Stimulated activated CD8-positive, alpha-beta memory T cell treated with anti-CD3 and anti-CD28 coated beads, Interleukin-4, amount 100 ng/mL, for 48 hours (primary cell): Measurements from ENCODE around the gene CCN5.
A peak's percentile ranks its signal among the peaks of the same experiment; 100 is the strongest.

Source experiments
- DNase-seq: peaks from one replicate; pipeline ENCODE4 v3.0.0-alpha.2; 2020

Gene CCN5

DNA sequence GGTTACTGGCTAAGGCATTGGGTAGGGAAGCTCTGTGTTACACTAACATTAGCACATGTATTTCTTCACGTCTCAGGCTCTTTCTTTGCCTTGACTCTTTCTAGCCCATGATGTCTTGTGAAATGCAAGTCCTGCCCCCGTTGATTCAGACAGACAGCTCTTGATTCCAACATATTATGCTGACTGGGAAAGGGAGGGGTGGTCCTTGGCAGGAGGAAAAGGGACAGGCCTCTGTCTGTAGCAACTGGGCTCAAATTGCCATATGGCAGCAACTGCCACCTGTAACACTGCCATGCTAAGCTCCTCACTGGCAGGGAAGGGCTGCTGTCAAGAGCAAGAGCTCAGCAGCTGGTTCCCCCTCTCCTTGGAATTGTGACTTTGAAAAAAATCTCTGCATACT is 24.8 kb downstream of the CCN5 start:
- no peak for DNase-seq

DNA sequence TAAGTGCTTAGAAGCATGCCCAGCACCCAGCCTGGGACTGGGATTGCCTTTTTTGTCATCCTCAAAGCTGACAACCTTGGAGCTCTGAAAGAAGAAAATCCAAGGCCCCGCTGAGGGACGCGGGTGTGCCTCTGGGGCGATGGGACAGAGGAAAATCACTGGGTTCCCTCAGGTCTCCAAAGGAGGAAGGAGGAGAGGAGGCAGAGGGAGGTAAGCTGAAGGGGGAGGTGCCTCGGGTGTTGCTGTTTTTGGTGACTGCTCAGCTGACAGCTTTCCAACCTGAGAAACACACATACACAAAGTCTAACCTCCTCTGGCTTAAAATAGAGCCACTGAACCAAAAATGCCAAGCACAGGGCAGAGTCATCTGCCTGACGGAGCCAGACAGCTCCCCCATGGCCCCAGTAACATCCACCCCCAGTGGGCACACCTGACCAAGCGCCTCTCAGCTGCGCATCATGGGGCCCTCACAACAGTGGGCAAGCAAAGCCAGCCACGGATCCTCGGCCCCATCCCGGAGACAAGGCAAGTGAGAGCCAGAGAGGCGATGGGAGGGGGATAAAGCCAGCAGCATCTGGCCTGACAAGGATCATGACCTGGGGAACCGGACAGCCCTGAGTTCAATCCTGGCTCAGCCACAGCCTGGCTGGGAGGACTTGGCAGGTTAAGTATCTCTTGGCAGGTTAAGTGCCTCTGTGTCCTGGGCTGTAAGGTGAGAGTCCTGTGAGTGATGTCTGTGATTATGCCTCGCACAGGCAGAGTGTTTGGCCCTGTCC is 27.3 kb downstream of the CCN5 start:
- no peak for DNase-seq

DNA sequence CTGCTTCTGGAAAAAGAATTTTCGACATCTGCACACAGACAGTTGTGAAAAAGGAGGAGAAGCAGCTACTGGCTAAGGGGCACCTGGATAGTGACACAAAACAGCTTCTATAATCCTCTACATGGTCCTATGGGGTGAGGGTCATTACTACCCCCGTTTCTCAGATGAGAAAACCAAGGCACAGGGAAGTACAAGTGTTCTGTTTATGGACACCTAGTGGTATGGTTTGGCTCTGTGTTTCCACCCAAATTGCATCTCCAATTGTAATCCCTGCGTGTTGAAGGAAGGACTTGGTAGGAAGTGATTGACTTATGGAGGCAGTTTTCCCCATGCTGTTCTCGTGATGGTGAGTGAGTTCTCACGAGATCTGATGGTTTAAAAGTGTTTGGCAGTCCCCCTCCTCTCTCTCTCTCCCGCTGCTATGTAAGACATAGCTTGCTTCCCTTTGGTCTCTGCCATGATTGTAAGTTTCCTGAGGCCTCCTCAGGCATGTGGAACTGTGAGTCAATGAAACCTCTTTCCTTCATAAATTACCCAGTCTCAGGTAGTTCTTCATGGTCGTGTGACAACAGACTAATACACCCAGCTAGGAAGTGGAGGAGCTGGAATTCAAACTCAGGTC is 28.0 kb downstream of the CCN5 start:
- DNase-seq, result no peak

DNA sequence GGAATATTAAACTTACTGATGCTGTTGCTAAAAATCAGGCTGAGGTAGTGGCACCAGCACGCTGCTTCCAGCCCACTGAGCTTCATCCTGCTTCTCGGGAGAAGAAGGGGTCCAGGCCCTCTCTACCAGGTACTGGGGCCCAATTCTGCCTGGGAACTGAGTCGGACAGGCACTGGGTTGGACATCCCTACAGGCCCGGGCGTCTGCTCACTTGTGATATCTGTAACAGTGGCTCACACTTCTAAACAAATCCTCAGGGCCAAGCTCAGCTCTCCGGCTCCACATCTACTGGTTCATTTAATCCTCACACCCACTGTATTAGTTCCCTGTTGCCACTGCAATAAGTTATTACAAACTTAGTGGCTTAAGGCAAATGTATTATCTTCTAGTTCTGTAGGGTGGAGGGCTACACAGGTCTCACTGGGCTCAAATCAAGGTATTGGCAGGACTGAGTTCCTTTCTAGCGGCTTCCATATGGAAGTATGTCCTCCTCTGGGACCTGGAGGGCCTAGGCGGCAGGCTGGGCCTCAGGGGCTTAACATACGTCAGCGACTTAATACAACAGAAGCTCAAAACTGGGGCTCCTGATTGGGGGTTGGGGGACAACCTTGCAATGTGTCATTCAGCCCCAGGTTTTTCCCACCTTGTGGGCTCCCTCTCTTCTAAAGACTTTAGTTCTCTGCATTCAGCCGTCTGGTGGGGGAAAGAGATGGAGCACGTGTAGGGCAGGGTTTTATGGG is 28.9 kb downstream of the CCN5 start:
- DNase-seq, result no peak

DNA sequence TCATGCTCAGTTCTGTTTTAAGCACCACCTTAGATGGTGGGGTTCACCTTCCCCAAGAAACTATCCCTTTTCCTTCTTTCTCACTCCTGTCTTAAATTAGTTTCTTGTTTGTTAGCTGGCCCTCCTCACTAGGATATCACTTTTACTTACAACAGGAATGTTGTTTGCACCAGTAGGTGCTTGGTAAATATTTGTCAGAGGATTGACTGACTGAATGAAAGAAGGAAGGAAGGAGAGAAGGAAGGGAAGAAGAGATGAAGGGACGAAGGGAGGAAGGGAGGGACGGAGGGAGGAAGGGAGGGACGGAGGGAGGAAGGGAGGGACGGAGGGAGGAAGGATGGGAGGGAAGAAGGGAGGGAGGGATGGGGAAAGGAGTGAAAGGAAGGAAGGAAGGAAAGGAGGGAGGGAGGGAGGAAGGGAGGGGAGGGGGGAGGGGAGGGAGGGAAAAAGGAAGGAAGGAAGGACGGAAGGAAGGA is 30.0 kb downstream of the CCN5 start:
- DNase-seq, result no peak

DNA sequence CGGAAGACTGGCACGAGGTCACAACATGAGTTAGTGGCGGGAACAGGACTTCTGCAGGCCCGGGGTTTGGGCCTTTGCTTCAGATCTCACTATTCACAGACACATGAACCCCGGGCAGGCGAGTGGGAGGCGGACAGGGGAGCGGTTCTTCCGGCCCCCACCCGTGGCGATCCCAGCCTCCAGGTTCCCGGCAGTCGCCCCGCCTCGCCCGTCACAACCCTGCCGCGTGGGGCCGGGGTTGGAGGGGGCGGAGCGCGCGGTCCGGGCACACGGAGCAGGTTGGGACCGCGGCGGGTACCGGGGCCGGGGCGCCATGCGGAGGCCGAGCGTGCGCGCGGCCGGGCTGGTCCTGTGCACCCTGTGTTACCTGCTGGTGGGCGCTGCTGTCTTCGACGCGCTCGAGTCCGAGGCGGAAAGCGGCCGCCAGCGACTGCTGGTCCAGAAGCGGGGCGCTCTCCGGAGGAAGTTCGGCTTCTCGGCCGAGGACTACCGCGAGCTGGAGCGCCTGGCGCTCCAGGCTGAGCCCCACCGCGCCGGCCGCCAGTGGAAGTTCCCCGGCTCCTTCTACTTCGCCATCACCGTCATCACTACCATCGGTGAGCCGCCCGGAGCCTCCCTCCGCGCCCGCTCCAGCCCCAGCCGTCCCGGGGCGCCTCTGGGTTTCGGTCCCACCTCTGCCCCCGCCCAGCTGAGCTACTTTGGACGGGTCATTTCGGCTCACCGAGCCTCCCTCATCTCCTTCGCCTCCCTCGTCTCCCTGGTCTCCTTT is 30.6 kb downstream of the CCN5 start, which contains the start of gene KCNK15:
Gene KCNK15 (plus strand): TSS at position 268 of the 769 bp plus-strand sequence. CDS start 46 bp downstream, at position 314.
- DNase-seq, result peak; percentile 63

DNA sequence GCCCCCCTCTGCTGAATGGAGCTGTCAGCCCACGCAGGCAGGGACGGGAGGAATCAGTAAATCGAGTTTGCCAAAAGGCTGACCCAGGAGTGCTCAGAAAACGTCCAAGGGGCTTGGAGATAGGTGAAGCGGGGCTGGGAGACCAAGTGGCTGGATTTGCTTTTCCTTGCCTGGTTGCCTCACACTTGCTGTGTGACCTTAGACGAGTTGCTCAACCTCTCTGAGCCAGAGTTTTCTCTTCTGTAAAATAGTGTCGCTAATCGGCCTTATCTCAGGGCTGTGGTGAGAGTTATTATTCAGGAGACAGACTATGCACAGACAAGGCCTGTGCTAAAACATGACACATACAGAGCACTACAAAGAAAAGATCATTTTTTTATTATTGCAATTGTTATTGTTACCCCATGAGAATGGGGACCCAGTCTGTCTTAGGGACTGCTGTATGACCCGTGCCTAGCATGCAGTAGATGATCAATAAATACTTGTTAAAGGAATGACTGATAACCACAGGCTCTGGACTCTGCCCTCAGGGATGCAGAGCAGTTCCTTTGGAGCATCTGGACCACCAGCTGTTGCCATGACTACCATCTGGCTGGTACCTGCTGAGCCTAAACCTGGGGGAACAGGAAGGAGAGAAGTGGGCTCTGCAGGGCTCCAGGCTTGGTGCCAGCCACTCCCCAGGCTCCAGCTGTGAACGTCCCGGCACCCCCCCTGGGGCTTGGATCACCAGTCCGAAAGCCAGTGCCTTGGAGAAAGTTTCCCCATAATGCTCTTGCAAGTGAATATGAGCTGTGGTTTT is 31.4 kb downstream of the CCN5 start:
- DNase-seq, result no peak

DNA sequence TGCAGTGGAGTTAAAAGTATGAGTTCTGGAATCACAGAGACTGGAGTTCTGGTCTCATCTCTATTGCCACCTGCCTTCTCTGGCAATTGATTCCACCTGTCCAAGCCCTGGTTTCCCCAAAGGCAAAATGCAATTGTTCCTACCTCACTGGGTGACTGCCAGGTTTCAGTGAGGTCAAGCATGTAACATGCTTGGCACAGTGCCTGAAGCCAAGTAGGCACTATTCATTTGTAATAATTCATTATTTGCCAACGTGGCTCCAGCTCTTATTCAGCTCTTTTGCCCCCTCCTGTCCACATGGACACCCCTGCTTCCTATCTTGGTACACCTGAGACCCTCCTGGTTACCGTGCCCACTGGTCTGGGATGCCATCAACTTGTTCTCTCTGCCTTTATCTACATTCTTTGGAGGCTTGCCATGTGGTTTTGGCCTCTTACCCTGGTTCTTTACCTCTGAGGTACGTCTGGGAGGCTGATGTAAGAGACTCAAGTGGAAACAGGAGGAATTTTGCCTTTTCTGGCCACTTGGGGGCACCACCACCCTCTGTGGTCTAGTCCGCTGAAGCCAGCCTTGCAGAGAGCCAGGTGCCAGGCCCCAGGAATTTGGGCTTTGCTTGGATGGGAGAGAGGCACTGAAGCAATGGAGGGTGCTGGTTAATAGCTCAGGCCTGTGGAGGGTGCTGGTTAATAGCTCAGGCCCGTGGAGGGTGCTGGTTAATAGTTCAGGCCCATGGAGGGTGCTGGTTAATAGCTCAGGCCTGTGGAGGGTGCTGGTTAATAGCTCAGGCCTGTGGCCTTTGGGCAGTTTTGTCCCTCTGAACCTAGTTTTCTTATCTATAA is 32.2 kb downstream of the CCN5 start:
- peak; percentile 85 for DNase-seq

DNA sequence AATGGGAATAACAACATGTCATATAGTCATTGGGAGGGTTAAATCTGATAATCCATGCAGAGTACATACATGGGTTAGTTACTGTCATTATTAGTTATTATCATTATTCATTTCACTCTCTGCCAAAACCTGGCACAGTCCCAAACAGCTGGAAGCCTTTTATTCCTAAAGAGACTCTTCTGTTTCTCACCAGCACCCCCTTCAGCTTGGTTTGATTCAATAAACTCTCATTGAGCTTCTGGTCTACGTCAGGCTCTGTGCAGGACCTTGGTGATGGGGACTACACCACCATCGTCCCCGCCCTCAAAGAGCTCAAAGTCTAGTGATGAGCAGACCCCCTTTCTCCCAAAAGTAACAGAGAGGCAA is 32.8 kb downstream of the CCN5 start:
- DNase-seq, result no peak

DNA sequence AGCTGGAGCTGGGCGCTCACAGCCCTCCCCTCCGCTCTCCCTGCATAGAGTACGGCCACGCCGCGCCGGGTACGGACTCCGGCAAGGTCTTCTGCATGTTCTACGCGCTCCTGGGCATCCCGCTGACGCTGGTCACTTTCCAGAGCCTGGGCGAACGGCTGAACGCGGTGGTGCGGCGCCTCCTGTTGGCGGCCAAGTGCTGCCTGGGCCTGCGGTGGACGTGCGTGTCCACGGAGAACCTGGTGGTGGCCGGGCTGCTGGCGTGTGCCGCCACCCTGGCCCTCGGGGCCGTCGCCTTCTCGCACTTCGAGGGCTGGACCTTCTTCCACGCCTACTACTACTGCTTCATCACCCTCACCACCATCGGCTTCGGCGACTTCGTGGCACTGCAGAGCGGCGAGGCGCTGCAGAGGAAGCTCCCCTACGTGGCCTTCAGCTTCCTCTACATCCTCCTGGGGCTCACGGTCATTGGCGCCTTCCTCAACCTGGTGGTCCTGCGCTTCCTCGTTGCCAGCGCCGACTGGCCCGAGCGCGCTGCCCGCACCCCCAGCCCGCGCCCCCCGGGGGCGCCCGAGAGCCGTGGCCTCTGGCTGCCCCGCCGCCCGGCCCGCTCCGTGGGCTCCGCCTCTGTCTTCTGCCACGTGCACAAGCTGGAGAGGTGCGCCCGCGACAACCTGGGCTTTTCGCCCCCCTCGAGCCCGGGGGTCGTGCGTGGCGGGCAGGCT is 35.1 kb downstream of the CCN5 start:
- DNase-seq, result peak; percentile 33

DNA sequence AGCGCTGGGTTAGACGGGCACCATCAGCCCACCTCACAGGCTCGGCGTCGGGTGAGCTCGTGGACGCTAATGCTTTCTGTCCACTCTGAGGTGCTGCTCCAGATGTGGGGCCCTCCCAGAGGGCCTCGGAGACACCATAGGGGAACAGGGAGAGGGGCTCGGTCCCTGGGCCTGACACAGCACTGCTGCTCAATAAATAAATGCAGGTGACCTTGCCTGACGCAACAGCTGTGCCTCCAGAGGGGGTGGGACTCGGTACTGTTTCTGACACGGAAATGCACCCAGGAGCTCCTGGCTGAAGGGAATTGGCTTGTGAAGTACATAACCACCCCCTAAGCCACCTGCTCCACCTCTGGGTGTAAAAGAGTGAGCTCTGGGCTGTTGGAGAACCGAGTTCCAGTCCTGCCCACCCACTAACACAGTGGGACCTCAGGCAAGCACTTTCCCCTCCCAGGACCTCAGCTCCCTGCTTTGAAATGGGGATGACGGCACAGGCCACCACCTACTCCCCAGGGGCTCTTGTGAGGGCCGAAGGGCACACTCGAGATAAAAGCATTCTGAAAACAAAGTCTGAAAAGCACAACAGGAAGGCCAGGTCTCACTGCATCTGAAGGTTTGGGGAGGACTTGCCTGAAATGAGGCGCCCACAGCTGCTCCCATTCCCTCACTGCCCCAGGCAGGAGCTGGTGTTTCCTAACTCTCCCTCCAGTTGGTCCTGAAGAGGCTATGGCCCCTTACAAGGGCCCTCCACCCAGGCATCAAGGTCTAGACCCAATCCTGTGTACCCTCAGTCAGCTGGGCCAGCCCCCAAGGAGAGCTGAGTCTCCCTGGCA is 37.1 kb downstream of the CCN5 start:
- no peak for DNase-seq

DNA sequence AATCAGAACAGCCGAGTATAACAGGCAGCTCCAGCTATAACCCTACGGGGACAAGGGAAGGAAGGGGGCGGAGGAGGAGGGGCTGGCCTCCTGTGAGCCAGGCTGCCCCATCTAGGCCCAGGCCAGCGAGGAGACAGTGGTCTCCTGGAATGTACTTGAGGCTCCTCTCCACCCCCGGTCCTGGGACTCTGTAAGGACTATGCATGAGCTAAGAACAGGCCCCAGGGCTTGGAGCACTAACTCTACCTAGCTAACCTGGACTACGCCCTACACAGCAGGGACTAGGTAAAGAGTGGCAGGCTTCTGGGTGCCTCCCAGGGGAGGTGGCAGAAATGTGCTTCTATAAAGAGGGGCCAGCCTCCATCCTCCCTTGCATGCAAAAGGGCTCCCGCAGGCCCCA is 39.4 kb downstream of the CCN5 start:
- DNase-seq, result no peak

DNA sequence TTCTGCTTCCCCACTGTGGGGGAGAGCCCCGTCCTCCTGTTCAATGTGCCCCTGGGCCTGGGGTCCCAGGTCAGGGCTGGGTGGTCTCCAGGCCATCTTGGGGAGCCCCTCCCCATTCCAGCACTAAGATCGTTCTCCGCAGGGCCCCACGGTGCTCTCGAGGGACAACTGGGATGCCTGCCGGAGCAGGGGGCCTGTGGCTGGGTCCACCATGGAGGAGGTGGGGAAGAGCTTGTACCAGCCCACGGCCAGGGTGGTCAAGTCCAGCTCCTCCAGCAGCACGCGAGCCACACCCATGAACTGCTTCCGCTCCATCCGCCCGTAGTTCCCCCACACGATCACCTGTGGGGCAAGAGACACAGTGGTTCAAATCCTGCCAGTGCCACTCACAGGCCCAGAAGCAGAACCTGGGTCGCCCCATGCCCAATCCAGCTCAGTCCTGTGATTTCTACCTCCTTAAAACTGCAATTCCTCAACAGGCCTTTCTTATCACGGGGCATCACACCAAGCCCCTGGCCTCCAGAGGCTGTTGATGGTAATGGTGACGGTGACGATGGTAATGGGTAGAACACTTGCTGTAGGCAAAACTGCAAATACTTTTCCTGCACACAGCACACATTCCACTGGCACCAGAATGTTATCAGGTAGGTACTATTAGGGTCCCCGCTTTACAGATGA is 41.0 kb downstream of the CCN5 start:
- DNase-seq, result no peak

DNA sequence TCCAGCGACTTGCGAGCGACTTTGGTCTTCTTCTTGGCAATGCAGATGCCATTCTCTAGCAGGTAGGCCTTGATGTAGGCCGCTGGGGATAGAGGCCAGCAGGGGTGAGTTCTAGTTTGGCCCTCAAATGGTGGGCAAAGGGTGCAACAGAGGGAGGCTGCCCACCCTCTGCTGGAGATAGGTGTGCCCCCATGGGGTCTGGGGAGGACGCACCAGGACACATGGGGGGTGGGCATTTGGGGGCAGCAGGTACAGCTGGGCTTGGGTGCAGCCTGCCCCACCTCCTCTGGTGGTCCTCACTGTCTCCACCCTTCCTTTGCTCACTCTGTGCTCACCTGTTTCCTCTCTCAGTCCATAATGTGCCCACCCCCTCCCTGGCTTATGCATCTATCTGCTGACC is 41.8 kb downstream of the CCN5 start:
- no peak for DNase-seq

DNA sequence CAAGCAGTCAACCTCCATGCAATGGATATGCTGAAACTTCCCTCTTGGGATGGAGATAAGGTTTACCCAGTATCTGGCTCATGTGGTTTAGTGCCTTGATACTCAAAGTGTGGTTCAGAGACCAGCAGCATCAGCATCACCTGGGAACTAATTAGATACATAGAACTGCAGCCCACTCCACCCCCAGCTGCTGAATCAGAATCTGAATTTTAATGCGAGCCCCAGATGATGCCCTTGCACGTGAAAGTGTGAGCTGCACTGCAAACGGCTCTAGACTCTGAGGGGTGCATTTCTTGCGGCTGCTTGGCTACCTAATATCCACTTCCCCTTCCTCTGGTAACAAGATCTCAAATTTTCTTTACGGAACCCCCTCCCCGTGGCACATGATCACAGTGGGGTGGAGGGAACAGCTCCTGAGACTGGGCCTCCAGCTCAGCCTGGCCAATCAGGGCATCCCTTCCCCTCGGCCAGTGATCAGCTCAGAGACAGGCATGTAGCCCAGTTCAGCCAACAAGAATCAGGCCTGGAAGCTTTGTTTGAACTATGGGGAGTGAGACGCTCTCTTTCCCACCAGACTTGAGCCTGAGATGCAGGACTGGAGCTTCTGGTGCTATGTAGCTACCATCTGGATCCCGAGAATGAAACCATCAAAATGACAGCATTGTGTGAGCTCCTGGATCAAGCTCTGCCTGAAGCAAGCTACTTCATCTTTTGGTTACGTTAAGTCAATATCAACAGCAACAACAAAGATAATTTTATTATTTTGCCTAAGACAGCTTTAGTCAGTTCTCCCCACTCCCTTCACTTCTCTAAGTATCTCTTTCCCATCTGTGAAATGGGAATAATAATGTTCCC is 43.3 kb downstream of the CCN5 start:
- DNase-seq, result no peak

DNA sequence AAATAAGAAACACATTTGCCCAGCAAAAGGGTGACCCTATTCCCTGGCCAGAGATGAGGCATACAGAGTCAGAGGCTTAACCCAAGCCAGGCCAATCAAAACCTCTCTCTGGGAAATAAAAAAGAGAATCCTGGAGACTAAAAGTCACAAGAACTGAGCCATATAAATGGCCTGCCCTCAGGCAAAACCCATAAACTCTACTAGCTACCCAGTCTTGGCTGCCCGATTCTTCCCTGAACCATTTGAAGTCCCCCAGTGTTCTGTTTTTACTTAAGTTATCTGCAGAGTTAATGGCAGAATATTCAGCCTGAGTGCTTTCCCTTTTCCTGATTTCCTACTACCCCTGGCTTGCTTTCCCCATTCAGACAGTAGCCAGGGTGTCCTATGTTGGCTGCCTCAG is 44.4 kb downstream of the CCN5 start:
- DNase-seq, result no peak

DNA sequence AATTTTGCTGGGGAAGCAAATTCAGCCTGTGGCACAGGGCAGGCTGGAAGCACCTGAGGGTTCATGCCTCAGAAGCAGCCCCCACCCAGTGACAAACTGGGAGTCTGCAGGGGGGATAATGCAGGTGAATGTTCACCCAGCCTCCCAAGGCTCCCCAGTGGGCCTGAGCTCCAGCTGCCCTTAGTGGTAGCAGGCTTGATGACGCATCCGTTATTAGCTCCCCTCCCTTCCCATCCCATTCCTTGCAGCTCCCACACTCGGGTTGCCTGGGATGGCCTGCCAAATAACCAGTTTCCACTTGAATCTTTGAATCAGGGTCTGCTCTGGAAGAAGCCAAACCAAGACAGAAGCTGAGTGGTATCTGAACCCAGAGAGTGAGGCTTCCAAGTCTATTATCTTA is 46.3 kb downstream of the CCN5 start:
- no peak for DNase-seq
